GM21360 (cell line): ENCODE measurements around the gene VSIG2.

Experiments used
- ATAC-seq: cut with Tn5 transposase; IDR thresholded peaks from one replicate; pipeline ENCODE4 v1.9.1; 2021; ENCODE audit warnings: mild to moderate bottlenecking, moderate library complexity; ENCODE audit not compliant: unreplicated experiment

Gene VSIG2

GRCh38 chr11:124766156-124766555, 14.1 kb upstream of the VSIG2 start:
- ATAC-seq = no peak

DNA sequence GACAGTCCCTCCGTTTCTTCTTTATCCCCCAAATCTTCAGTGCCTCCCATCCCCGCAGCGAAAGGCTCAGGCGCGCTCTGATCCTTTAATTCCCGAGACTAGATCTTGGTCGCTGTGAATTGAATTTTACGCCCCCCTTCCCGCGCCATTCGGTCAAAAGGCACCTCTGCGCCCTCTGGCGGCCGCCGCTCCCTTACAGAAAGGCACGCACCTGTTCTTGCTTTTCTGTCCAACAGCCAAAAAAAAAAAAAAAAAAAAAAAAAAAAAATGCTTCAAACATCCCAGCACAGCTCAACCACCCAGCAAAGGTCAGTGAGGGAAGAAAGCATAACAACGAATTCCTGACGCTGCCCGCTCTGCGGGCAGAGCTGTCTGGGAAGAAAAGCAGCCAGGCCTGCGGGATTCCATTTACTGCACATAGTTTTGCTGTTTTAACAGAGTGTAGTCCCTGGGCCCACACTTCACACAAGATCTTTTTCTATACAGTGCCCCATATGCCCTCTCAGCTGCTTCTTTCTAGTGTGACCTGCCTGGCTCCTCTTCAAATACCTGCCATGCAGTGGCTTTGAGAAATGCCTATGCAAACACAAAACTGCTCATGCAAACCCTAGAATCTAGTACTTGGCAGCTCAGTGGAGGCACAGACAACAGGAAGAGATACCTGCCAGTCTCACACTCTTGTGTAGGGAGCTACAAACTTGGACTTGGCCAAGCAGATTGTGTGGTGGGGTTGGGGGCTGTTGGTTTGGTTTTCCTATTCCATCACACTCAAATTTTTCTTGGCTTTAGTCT, 11.3 kb upstream of the VSIG2 start:
- ATAC-seq = peak; percentile 19

- ATAC-seq = peak; percentile 11
These were observed 10.6 kb upstream of the VSIG2 start for GRCh38 chr11:124762624-124763155.

- ATAC-seq = peak; percentile 54
These were observed 10.1 kb upstream of the VSIG2 start, which contains the start of gene ESAM for GRCh38 chr11:124762105-124762623. TSS of gene ESAM (minus strand) at chr11:124762290. CDS start at chr11:124762154, 136 bp downstream.

DNA sequence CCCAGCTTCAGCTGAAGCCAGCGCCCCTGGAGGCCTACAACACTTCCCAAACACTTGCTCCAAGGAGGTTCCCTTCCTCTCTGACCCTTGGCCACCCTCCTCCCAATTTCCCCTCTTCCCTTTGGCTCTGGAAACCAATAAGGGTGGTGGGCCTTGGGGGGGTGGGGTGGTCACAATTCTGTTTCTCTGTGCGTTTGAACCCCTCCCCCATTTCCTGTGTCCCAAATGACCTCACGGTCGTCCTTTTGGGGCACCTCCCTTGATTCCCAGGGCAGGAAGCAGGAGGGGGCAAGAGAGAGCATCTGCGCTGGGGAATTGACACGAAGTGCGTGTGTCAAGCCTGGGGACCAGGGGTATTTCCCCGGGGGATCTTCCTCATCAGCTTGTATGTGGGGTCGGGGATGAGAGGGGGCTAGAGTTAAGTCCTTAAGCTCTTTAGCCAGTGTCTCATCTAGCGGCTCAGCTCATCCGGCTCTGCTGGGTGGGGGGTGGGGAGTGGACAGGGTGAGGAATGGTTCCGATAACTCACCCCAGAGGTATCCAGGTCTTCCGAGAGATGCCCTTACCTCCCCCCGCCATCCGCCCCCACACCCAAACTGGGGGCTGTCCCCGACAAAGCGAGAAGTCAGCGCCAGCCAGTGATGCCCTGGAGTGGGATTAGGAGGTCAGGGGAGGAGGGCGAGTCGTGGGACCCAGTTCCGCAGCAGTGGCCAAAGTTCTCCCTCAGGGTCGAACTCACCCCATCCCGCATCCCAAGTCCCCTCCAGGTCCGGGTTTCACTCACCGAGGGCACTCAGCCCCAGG, 9.4 kb upstream of the VSIG2 start:
- no peak for ATAC-seq

DNA sequence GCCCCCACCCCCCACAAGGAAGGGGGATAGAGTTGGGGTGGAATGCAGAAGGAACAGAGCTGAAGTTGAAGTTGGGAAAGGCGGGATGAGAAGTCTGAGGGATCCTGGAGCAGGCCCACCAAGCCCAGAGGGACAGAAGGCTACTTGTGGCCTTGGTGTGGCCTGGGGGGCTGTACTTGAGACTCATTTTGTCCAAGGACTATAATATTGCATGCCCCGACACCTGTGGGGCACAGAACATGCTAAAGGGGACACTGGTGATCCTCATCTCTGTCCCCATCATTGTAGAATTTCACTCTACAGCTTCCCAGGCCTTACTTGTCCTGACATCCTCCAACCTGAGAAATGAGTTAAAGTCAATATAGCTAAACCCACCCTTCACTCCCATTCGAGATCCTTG, 8.8 kb upstream of the VSIG2 start:
- no peak for ATAC-seq

DNA sequence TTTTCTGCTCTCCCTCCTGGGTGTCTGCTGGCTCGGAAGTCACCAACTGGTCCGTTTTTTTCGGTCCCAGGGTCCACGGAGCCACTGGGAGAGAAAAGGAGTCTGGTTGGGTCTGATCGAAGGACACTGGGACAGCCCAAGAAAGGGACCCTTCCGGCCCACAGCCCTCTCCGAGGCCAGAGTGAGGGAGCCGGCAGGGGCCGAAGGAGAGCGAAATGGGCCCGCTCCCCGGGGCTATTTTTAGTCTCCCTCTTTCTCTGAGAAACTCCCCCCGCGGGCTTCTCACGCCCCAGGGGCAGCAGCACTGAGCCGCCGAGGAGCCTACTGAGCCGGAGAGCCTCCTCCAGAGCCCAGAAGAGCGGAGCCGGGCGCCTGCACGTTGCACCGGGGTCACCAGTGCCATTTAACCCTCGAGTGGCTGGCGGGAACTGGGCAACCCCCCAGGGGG, 8.2 kb upstream of the VSIG2 start:
- peak; percentile 17 for ATAC-seq

GRCh38 chr11:124759266-124760204, 7.5 kb upstream of the VSIG2 start:
- no peak for ATAC-seq

GRCh38 chr11:124758355-124759265, 6.6 kb upstream of the VSIG2 start:
- ATAC-seq = peak; percentile 50

- ATAC-seq = no peak
These were observed 5.3 kb upstream of the VSIG2 start for GRCh38 chr11:124757320-124757719.

DNA sequence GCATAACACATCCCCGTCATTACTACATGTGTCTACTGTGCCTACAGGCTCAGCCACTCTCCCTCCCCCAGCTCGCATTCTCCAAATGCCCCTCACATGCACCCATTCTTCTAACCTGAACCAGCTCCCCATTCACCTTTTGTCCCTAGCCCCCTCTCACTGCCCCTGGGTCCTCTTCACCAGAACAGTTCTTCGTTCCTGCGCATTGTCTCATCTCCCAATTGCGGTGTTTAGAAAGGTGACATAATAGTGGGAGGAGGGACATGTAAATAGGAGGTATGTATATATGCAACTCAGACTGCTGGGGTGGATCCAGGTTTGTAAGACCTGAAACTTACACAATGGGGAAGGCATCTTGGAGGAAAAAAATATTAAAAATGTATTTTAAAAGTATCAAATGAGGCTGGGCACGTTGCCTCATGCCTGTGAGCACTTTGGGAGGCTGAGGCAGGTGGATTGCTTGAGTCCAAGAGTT, 4.7 kb upstream of the VSIG2 start:
- ATAC-seq = no peak

GRCh38 chr11:124756033-124756752, 4.1 kb upstream of the VSIG2 start:
- ATAC-seq = no peak

DNA sequence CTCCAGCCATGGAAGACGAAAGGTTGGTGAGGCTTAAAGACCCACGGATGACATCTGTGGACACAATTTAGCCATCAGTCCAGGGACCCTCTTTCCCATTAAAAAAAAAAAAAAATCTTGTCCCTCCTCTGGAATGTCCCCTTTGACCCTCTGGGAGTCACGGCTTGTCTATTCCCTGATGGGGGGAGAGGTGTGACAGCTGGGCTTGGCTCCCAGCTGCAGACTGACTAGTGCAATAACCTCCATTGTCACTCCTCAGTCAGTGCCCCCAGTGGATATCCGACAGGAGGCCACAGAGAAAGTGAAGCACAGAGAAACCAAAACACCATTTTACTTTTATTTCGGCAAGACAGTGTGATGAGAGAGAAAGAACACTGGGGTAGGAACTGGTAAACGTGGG, 2.7 kb upstream of the VSIG2 start:
- ATAC-seq = no peak

GRCh38 chr11:124754309-124754708, 2.3 kb upstream of the VSIG2 start:
- no peak for ATAC-seq

DNA sequence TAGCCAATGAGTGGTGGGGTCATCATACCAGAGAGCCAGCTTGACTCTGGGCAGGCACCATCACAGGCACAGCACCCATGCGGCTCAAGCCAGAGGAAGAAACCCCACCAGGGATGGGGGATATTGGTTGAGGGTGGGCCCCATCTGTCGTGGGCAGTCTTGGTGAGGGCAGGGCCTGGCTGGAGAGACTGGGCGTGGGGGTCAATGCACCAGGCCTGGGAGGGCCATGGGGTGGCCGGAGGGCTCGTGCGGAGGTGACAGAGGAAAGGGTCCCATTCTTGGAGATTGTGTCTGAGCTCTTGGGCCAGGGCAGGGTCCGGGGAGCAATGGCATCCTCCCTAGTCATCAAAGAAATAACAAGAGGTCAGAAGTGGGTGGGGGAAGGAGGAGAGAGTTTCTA, 1.6 kb upstream of the VSIG2 start:
- no peak for ATAC-seq

- ATAC-seq = no peak
These were observed 1.1 kb upstream of the VSIG2 start for GRCh38 chr11:124753205-124753604.

DNA sequence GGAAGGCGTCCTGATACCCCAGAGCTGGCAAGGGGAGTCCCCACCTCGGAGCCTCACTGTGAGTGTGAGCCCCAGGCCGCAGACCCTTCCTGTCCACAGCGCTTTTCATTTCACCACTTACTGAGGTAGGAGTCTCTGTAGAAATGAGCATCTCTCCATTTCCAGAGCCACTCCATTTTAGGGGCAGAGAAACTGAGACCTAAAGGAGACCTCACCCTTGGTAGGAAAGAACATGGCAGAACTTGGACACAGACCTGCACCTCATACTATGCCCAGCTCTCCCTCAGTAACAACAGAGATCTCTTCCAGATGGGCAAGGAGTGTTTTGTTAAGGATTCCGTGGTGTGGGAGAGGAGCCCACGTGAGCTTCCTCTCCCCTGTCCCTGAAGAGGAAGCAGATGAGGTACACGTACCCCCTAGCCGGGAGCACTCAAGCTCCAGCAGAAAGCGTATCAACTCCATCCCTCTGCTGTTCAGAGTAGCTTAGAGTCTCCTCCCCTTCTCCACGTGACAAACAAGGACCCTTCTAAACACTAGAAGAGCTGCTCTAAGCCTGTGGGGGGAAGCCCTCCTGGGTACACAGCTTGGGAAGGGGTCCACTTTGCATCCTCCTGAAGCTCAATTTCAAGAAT, 532 bp upstream of the VSIG2 start:
- ATAC-seq = no peak

DNA sequence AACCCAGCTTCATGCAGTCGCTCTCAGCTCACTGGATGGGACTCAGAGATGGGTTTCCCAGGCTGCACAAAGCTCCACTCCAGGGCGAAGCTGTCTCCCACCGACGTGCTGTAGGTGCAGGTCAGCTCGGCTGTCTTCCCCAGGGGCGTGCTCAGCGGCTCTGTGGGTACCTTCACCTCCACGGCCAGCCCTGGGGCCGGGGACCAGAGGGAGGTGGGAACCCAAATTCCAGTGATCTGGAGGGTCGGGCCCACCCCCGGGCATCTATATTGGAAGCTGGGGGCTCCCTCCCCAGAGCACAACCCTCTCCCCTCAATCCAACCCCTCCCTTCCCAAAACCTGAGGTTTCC, 689 bp downstream of the VSIG2 start:
- ATAC-seq = no peak
